Natural killer cell (primary cell): ENCODE results near the gene PYGM. TPM values are rescaled to one million over a fixed set of nuclear protein-coding genes. Genes with fewer than 3 reads are reported as not detected.
A peak's percentile ranks its signal among the peaks of the same experiment; 100 is the strongest.

ENCODE experiments used
- ATAC-seq, 3 donors: fragments of 150-1000 bp in 2 of 3; fragments of 200-7000 bp in 1 of 3; cut with Tn5 transposase; 1 replicate in 1 of 3; 2 replicates in 2 of 3; pipeline ENCODE4 v1.10.0; 2021; ENCODE audit warnings: mild to moderate bottlenecking in 2 of 3, moderate library complexity in 2 of 3
- DNase-seq, 2 donors: peaks; one replicate each; pipeline versions ENCODE4 v3.0.0 to v3.0.0-alpha.2; 2013 to 2021; ENCODE audit warnings: mixed read lengths in 1 of 2
- H3K27ac ChIP-seq: one replicate; pipeline ENCODE4 v1.5.1; 2013; ENCODE audit warnings: mild to moderate bottlenecking, low read length
- H3K27me3 ChIP-seq: one replicate; pipeline ENCODE4 v1.6.1; 2013; ENCODE audit warnings: low read length; ENCODE audit not compliant: control insufficient read depth, insufficient read depth
- H3K36me3 ChIP-seq: one replicate; pipeline ENCODE4 v1.6.1; 2013; ENCODE audit warnings: low read length; ENCODE audit not compliant: control insufficient read depth, insufficient read depth
- H3K4me1 ChIP-seq: one replicate; pipeline ENCODE4 v1.6.1; 2013; ENCODE audit warnings: low read length; ENCODE audit not compliant: control insufficient read depth, insufficient read depth
- H3K4me3 ChIP-seq: one replicate; pipeline ENCODE4 v1.5.1; 2013; ENCODE audit warnings: low read length
- H3K9me3 ChIP-seq: one replicate; pipeline ENCODE4 v1.6.1; 2013; ENCODE audit warnings: low read length; ENCODE audit not compliant: control insufficient read depth, insufficient read depth
- H3K27ac Mint-ChIP-seq, 2 donors: one replicate each; pipeline ENCODE4 v1.8.0; 2022; ENCODE audit warnings: mild to moderate bottlenecking in 2 of 2, mixed read lengths in 2 of 2, moderate library complexity in 1 of 2
- H3K27me3 Mint-ChIP-seq, 2 donors: one replicate each; pipeline ENCODE4 v1.8.0; 2022; ENCODE audit warnings: low read depth in 2 of 2, mixed read lengths in 2 of 2
- H3K36me3 Mint-ChIP-seq: one replicate; pipeline ENCODE4 v1.8.0; 2022; ENCODE audit warnings: mixed read lengths
- H3K4me1 Mint-ChIP-seq, 2 donors: one replicate each; pipeline ENCODE4 v1.8.0; 2022; ENCODE audit warnings: mixed read lengths in 2 of 2
- H3K4me3 Mint-ChIP-seq: one replicate; pipeline ENCODE4 v1.8.0; 2022; ENCODE audit warnings: mild to moderate bottlenecking, moderate library complexity, mixed read lengths
- H3K9me3 Mint-ChIP-seq, 2 donors: one replicate each; pipeline ENCODE4 v1.8.0; 2022; ENCODE audit warnings: mixed read lengths in 2 of 2
- WGBS: methylation state at CpG from one replicate; pipeline ENCODE4 v1.1.7; 2013; ENCODE audit warnings: missing lambda C conversion rate; ENCODE audit not compliant: insufficient coverage; 5-methylcytosine and 5-hydroxymethylcytosine counted together
- intact Hi-C: fragments of 100-400 bp; cut with micrococcal nuclease; formaldehyde crosslinking; loops from one replicate; pipeline ENCODE4 v1.14.2; 2022
- total RNA-seq, 4 donors: library from RNA; stranded (reverse); fragments of 120-200 nt in 1 of 4; gene quantifications; one replicate each; pipeline versions ENCODE4 v1.2.3 to v1.2.4, GENCODE V29; 2013 to 2022
- TF ChIP-seq, protein P1 (sequence below): fragments of 200-600 bp; IDR thresholded peaks from one replicate; pipeline ENCODE4 v1.8.0; 2022; ENCODE audit warnings: antibody characterized with exemption

Gene PYGM
- total RNA-seq: 1 to 10 TPM; 4.1 to 8.4 (median 6.1) TPM
- 4.7 TPM for total RNA-seq (2013)

DNA sequence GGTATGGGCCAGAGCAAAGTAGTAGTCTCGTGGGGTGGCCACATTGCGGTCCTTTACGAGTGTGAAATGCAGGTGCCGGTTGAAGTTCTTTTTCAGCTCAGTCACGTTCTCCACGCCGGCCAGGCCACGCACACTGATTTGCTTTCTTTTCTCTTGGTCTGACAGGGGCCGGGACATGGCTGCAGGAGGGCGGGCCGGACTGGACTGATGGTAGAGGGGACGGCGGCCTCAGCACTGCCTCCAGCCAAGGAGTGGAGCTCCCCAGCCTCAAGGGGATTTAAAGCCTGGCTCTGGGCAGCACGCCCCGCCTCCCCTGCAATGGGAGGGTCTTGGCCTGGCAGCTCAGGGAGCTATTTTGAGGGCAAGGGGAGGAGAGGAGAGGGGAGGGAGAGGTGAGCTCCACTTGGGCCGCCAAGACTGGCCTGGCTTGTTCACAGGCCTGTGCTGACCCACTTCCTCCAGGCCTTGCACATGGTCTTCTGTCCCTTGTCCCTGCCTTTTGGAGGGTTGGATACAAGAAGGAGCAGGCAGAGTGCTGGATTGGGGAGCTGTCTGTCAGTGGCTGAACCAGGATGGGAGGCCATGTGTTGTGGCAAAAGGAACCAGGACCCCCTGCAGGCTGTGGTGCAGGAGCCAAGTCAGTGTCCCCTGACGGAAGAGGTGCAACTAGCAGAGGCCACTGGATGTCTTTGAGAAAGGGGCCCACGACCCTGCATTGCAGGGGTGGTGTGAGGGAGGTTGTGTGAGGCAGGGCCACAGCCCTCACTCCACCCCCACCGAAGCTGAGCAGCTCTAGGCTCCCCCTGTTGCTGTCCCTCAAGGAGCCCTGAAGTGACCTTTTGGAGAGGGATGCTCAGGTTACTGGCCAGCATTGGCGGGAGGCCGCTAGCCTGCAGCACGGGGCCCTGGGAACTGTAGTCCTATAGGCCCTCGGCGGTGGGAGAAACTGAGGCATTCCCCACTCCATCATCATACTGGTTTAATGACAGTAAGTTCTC is at the start of gene PYGM:
Gene PYGM, minus strand, starts transcription at position 253 of the 998 bp plus-strand sequence. Its CDS starts 76 bp downstream, at position 177.
- Mint-ChIP-seq H3K36me3 (peaks cover 9% of the 10 kb centered on the region), H3K4me1 (peaks cover 56 to 63% of the 10 kb centered on the region in 2 donors), H3K9me3 (no peaks in the 10 kb centered on the region), H3K27me3 (no peaks in the 10 kb centered on the region), H3K4me3 (peak within 1 kb of the TSS; percentile 79), H3K27ac (peak within 1 kb of the TSS; percentile 95 to 96)
- DNase-seq (no peak), ATAC-seq (no peak)
- intact Hi-C loops: no loop called here
- H3K4me1 ChIP-seq: peaks cover 77% of the 10 kb centered on the region
- peak within 1 kb of the TSS; percentile 44 for H3K27ac ChIP-seq
- WGBS: 82% methylated on average over 24 of the region's 24 CpGs
- H3K4me3 ChIP-seq: no peak within 1 kb of the TSS
- H3K9me3 ChIP-seq: no peaks in the 10 kb centered on the region
- H3K36me3 ChIP-seq: peaks cover 11% of the 10 kb centered on the region
- no peaks in the 10 kb centered on the region for H3K27me3 ChIP-seq
- TF ChIP-seq, protein P1, sequence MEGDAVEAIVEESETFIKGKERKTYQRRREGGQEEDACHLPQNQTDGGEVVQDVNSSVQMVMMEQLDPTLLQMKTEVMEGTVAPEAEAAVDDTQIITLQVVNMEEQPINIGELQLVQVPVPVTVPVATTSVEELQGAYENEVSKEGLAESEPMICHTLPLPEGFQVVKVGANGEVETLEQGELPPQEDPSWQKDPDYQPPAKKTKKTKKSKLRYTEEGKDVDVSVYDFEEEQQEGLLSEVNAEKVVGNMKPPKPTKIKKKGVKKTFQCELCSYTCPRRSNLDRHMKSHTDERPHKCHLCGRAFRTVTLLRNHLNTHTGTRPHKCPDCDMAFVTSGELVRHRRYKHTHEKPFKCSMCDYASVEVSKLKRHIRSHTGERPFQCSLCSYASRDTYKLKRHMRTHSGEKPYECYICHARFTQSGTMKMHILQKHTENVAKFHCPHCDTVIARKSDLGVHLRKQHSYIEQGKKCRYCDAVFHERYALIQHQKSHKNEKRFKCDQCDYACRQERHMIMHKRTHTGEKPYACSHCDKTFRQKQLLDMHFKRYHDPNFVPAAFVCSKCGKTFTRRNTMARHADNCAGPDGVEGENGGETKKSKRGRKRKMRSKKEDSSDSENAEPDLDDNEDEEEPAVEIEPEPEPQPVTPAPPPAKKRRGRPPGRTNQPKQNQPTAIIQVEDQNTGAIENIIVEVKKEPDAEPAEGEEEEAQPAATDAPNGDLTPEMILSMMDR: no peak

DNA sequence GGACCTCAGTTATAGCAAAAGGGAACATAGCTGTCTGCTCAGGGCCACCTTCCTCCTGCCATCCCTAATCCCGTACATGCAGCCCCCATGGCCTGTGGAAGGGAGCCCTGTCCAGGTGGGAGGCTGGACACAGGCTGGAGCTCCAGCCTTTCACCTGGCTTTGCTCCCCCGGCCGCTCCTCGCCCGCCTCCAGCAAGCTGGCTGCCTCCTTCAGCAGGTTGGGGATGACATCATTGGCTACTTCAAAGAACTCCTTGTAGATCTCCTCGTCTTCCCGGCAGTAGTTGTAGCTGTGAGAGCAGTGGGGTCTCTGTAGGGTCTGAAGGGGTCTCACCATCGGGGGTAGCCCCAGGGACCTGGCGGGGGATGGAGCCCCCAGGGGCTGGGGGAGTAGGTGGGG is 45.7 kb upstream of the PYGM start:
- no peaks in the 10 kb centered on the region for H3K27me3 ChIP-seq
- peaks cover 51% of the 10 kb centered on the region for H3K4me1 ChIP-seq
- no peak overlapping the region for H3K27ac ChIP-seq
- TF ChIP-seq, protein P1: no peak
- no peaks in the 10 kb centered on the region for H3K9me3 ChIP-seq
- H3K27ac Mint-ChIP-seq: peak overlapping the region in 1 of 2 donors; percentile 66
- 98% methylated on average over 9 of the region's 9 CpGs for WGBS
- ATAC-seq: no peak
- H3K27me3 Mint-ChIP-seq: no peaks in the 10 kb centered on the region
- H3K4me1 Mint-ChIP-seq: peaks cover 22 to 34% of the 10 kb centered on the region in 2 donors
- H3K4me3 Mint-ChIP-seq: no peak overlapping the region
- DNase-seq: no peak
- H3K9me3 Mint-ChIP-seq: no peaks in the 10 kb centered on the region
- no peaks in the 10 kb centered on the region for H3K36me3 Mint-ChIP-seq
- intact Hi-C loops: no loop called here
- H3K36me3 ChIP-seq: peaks cover 12% of the 10 kb centered on the region
- H3K4me3 ChIP-seq: no peak overlapping the region

DNA sequence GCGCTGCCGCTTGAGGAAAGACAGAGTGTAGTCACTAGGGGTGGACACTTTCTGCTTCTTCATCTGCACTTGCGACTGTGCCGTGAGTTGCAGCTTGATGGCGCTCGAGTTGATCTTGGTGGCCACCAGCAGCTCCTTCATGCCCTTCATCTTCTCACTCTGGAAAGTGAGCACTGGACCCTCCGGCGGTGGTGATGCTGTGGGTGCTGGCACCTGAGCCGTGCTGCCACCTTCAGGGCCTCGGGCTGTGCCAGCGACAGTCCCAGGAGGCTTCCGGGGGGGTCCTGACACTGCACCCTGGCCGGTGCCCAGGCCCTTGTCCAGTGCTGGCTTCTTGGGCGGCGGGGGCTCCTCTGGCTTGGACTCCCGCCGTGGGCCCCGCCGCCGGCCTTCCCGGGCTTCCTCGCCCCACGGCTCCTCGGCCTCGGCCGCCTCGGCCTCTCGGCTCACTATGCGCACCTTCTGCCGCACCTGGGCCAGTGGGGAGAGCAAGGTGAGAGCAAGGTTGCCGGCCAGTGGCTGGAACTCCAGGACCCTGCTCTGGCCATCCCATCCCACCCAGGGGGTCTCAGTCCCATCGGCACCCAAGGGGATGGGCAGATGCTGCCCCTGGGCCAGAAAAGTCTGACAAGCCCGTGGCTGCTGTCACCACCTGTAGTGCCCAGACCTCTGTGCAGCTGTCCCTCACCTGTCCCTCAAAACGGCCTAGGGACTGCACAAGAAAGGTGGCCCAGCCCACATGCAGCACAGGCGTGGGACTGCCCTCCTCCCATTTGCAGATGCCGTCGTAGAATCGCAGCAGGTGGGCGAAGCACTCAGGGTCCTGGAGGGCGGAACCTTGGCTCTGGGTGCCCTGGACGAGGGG is 44.8 kb upstream of the PYGM start:
- H3K4me1 ChIP-seq: peaks cover 49% of the 10 kb centered on the region
- no peak overlapping the region for H3K27ac ChIP-seq

More for the DNA sequence above, 44.8 kb upstream of the PYGM start:
- intact Hi-C loops: no loop called here
- H3K4me3 ChIP-seq: no peak overlapping the region
- no peak for DNase-seq
- ATAC-seq: no peak
- peaks cover 12% of the 10 kb centered on the region for H3K36me3 ChIP-seq
- Mint-ChIP-seq H3K4me3 (peak overlapping the region; percentile 92), H3K9me3 (no peaks in the 10 kb centered on the region), H3K27ac (peak overlapping the region; percentile 92 to 95), H3K27me3 (no peaks in the 10 kb centered on the region), H3K4me1 (peaks cover 15 to 25% of the 10 kb centered on the region in 2 donors), H3K36me3 (no peaks in the 10 kb centered on the region)
- H3K9me3 ChIP-seq: no peaks in the 10 kb centered on the region
- WGBS: 97% methylated on average over 41 of the region's 41 CpGs
- H3K27me3 ChIP-seq: no peaks in the 10 kb centered on the region
- TF ChIP-seq, protein P1: no peak
